CD8-positive, alpha-beta memory T cell (primary cell): ENCODE data around the gene PLA2G15. TPM values are rescaled to one million over a fixed set of nuclear protein-coding genes. Genes with fewer than 3 reads are reported as not detected.

Experiments used
- CTCF ChIA-PET: fragments of 350-600 bp; sonication (Branson Sonifier 250); formaldehyde crosslinking; loops from one replicate; lab custom pipeline; 2021; ENCODE audit warnings: antibody characterized with exemption; lab: Charles Lee
- POLR2A ChIA-PET: fragments of 350-600 bp; sonication (Branson Sonifier 250); formaldehyde crosslinking; loops from one replicate; lab custom pipeline; 2021; ENCODE audit warnings: antibody characterized with exemption; lab: Charles Lee
- DNase-seq, 5 donors: peaks; one replicate each; pipeline versions ENCODE4 v3.0.0 to v3.0.0-alpha.2; 2020 to 2022; ENCODE audit warnings: mixed read lengths in 1 of 5
- H3K27ac ChIP-seq: one replicate; pipeline ENCODE4 v1.7.0; 2013; ENCODE audit warnings: low read depth, mild to moderate bottlenecking, low read length, moderate library complexity
- H3K27me3 ChIP-seq: 2 replicates; pipeline ENCODE4 v1.7.0; 2013; ENCODE audit warnings: low read length, mild to moderate bottlenecking; ENCODE audit not compliant: insufficient read depth, poor library complexity, severe bottlenecking
- H3K36me3 ChIP-seq: 2 replicates; pipeline ENCODE4 v1.7.0; 2013; ENCODE audit warnings: mild to moderate bottlenecking, low read length, moderate library complexity; ENCODE audit not compliant: insufficient read depth
- H3K4me1 ChIP-seq: 2 replicates; pipeline ENCODE4 v1.7.0; 2013; ENCODE audit warnings: mild to moderate bottlenecking, low read length, moderate library complexity; ENCODE audit not compliant: insufficient read depth
- H3K4me3 ChIP-seq: 2 replicates; pipeline ENCODE4 v1.7.0; 2013; ENCODE audit warnings: mild to moderate bottlenecking, low read length
- H3K9me3 ChIP-seq: 2 replicates; pipeline ENCODE4 v1.7.0; 2013; ENCODE audit warnings: mild to moderate bottlenecking, low read length
- H3K27ac Mint-ChIP-seq, 8 donors: one replicate each; pipeline ENCODE4 v1.8.0; 2020 to 2021; ENCODE audit warnings: mixed read lengths in 8 of 8, mild to moderate bottlenecking in 6 of 8, inconsistent platforms in 3 of 8, moderate library complexity in 3 of 8
- H3K27me3 Mint-ChIP-seq, 2 donors: one replicate each; pipeline ENCODE4 v1.8.0; 2020 to 2021; ENCODE audit warnings: mixed read lengths in 2 of 2, mild to moderate bottlenecking in 1 of 2, moderate library complexity in 1 of 2
- H3K36me3 Mint-ChIP-seq, 3 donors: one replicate each; pipeline ENCODE4 v1.8.0; 2020 to 2021; ENCODE audit warnings: mixed read lengths in 3 of 3, inconsistent platforms in 1 of 3, mild to moderate bottlenecking in 1 of 3
- H3K4me1 Mint-ChIP-seq, 3 donors: one replicate each; pipeline ENCODE4 v1.8.0; 2020 to 2021; ENCODE audit warnings: mixed read lengths in 3 of 3, inconsistent platforms in 1 of 3, mild to moderate bottlenecking in 1 of 3
- H3K4me3 Mint-ChIP-seq, 7 donors: one replicate each; pipeline ENCODE4 v1.8.0; 2020 to 2021; ENCODE audit warnings: mixed read lengths in 7 of 7, mild to moderate bottlenecking in 6 of 7, moderate library complexity in 4 of 7, inconsistent platforms in 2 of 7
- H3K9me3 Mint-ChIP-seq, 5 donors: one replicate each; pipeline ENCODE4 v1.8.0; 2020 to 2022; ENCODE audit warnings: mixed read lengths in 5 of 5, mild to moderate bottlenecking in 3 of 5, moderate library complexity in 2 of 5, inconsistent platforms in 1 of 5
- polyA plus RNA-seq: library from polyadenylated mRNA; unstranded; fragments of 300-500 nt; fragmentation: Illumina TruSeq; gene quantifications from one replicate; pipeline ENCODE4 v1.2.3, GENCODE V29; 2021
- total RNA-seq, 2 experiments: library from RNA; stranded (reverse); gene quantifications; one replicate each; pipeline ENCODE4 v1.2.3, GENCODE V29; 2021

PLA2G15 gene
- total and polyA plus RNA-seq, 3 experiments from 2014 or later = 9.0 to 11.0 (median 9.4) TPM

DNA sequence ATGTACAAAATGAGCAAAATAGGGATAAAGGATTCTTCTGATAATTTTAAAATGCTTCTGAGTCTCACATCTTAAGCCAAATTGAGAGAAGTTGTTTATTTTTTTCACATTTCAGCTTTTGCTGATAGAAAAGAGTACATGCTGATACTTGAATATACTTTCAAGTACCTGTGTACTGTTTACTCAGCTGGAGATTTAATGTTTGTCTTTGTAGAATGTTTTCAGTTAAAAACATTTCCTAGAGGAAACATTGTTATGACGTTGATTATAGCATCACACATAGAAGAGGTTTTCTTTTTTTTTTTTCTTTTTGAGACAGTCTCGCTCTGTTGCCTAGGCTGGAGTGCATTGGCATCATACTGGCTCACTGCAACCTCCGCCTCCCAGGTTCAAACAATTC is 28.9 kb upstream of the PLA2G15 start:
- Mint-ChIP-seq H3K4me3 (no peak overlapping the region), H3K36me3 (peaks cover 0 to 52% (median 7%) of the 10 kb centered on the region in 3 donors), H3K27ac (peak overlapping the region; percentile 12 to 76 (median 58)), H3K4me1 (peaks cover 31 to 37% (median 32%) of the 10 kb centered on the region in 3 donors), H3K27me3 (no peaks in the 10 kb centered on the region), H3K9me3 (no peaks in the 10 kb centered on the region)
- POLR2A ChIA-PET = interaction anchor here (0.6 kb wide), 1 partner anchor 110 kb away, joined by 3 read pairs; no protein-coding TSS in a partner anchor
- peaks cover 7% of the 10 kb centered on the region for H3K4me1 ChIP-seq
- DNase-seq = no peak
- H3K27ac ChIP-seq = no peak overlapping the region
- CTCF ChIA-PET = interaction anchor here (0.9 to 1.9 kb wide), 2 partner anchors 14 to 123 kb away, joined by 3 to 5 read pairs; no protein-coding TSS in a partner anchor
- H3K27me3 ChIP-seq = no peaks in the 10 kb centered on the region
- no peaks in the 10 kb centered on the region for H3K9me3 ChIP-seq
- H3K36me3 ChIP-seq = peaks cover 5% of the 10 kb centered on the region
- H3K4me3 ChIP-seq = no peak overlapping the region

DNA sequence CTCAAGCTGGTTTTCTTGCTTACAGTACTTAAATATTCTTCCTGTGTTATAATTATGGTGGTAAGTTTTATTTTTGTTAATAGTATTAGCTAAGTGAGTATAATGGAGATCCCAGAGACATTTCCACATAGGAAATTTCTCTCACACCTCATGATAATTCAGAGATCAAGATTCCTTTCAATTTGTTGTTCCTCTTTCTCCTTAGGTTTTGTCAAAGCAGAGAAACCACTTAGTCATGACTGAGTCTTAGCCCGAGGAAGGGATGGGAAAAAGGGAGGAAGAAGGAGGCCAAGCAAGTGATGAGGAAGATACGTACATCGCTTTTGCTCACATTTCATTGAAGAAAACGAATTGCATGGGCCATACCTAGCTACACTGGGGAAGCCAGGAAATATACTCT is 27.7 kb upstream of the PLA2G15 start:
- H3K27me3 Mint-ChIP-seq = no peaks in the 10 kb centered on the region
- peaks cover 0 to 56% (median 7%) of the 10 kb centered on the region in 3 donors for H3K36me3 Mint-ChIP-seq
- ChIA-PET POLR2A (interaction anchor here (0.6 kb wide), 1 partner anchor 25 kb away, joined by 10 read pairs; no protein-coding TSS in a partner anchor), CTCF (no interaction called here)
- no peak for DNase-seq
- Histone ChIP-seq H3K9me3 (no peaks in the 10 kb centered on the region), H3K36me3 (peaks cover 12% of the 10 kb centered on the region), H3K4me3 (no peak overlapping the region), H3K27ac (no peak overlapping the region), H3K27me3 (no peaks in the 10 kb centered on the region), H3K4me1 (no peaks in the 10 kb centered on the region)
- peak overlapping the region in 1 of 7 donors; percentile 23 for H3K4me3 Mint-ChIP-seq
- peak overlapping the region in 7 of 8 donors; percentile 20 to 91 (median 55) for H3K27ac Mint-ChIP-seq
- H3K4me1 Mint-ChIP-seq = peaks cover 21 to 30% (median 24%) of the 10 kb centered on the region in 3 donors
- no peaks in the 10 kb centered on the region for H3K9me3 Mint-ChIP-seq

DNA sequence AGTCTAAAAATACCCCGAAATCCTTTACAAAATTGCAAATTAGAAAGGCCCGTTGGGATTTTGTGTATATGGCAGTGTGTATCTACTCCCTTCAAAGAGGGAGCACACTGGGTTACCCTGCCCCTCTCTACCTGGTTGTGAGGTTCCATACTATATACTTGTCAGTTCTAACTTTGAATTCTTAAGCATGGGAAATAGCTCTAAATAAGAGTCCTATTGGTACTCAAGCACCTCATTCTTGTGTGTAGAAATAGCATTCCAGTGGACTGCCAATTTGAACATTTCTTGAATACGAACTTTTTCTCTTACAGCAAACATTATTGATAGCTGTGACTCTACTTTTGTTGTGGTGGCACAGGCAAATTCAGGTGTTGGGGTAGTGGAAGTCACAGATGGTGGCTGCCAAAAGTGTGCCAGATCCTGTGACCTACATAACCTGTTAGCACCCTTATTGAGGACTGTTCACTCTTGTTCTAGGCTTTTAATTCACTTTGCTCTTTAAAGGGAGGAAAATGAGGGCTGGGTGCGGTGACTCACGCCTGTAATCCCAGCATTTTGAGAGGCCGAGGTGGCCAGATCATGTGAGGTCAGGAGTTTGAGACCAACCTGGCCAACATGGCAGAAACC is 25.3 kb upstream of the PLA2G15 start:
- POLR2A ChIA-PET = no interaction called here
- Mint-ChIP-seq H3K9me3 (no peaks in the 10 kb centered on the region), H3K27me3 (no peaks in the 10 kb centered on the region), H3K36me3 (peaks cover 0 to 53% (median 7%) of the 10 kb centered on the region in 3 donors), H3K27ac (peak overlapping the region in 7 of 8 donors; percentile 70 to 94 (median 84)), H3K4me1 (peaks cover 14 to 26% (median 22%) of the 10 kb centered on the region in 3 donors), H3K4me3 (peak overlapping the region in 5 of 7 donors; percentile 8 to 70 (median 60))
- no peak overlapping the region for H3K27ac ChIP-seq
- no peaks in the 10 kb centered on the region for H3K4me1 ChIP-seq
- no peak overlapping the region for H3K4me3 ChIP-seq
- DNase-seq = no peak
- peaks cover 16% of the 10 kb centered on the region for H3K36me3 ChIP-seq
- CTCF ChIA-PET = interaction anchor here (1.2 kb wide), 2 partner anchors 8 to 14 kb away, joined by 3 read pairs; no protein-coding TSS in a partner anchor
- H3K27me3 ChIP-seq = no peaks in the 10 kb centered on the region
- no peaks in the 10 kb centered on the region for H3K9me3 ChIP-seq

DNA sequence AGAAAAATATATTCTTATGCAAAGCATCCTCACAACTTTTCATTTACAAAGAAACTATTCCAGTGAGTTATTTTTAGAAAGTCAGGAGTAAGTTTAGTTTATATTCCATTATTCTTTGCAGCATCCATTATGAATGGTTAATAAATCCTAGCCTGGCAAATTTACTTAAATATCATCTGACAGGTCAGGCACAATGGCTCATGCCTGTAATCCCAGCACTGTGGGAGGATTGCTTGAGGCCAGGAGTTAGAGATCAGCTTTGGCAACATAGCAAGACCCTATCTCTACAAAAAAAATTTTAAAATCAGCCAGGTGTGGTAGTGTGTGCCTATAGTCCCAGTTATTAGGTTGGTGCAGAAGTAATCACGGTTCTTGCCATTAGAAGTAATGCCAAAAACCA is 22.1 kb upstream of the PLA2G15 start:
- Mint-ChIP-seq H3K9me3 (no peaks in the 10 kb centered on the region), H3K4me3 (no peak overlapping the region), H3K36me3 (peaks cover 0 to 59% (median 2%) of the 10 kb centered on the region in 3 donors), H3K27ac (peak overlapping the region in 3 of 8 donors; percentile 9 to 78 (median 22)), H3K27me3 (no peaks in the 10 kb centered on the region), H3K4me1 (peaks cover 29 to 44% (median 33%) of the 10 kb centered on the region in 3 donors)
- Histone ChIP-seq H3K9me3 (no peaks in the 10 kb centered on the region), H3K27me3 (no peaks in the 10 kb centered on the region), H3K27ac (no peak overlapping the region), H3K36me3 (peaks cover 16% of the 10 kb centered on the region), H3K4me3 (no peak overlapping the region), H3K4me1 (peaks cover 22% of the 10 kb centered on the region)
- DNase-seq = no peak
- ChIA-PET CTCF (no interaction called here), POLR2A (no interaction called here)

DNA sequence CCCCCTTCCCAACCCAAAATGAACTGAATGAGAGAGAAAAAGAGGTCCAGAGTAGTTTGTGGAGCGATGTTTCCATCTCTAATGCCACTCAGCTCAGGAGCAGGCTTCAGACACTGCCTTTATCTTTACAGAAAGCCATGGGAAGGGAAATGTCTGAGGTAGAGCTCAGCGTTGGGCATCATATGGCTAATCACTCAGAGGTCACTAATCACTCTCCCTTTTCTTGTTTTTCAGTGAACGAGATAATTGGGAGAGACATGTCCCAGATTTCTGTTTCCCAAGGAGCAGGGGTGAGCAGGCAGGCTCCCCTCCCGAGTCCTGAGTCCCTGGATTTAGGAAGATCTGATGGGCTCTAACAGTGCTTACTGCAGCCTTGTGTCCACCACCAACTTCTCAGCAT is 19.1 kb upstream of the PLA2G15 start:
- Histone ChIP-seq H3K9me3 (no peaks in the 10 kb centered on the region), H3K36me3 (peaks cover 15% of the 10 kb centered on the region), H3K27me3 (no peaks in the 10 kb centered on the region), H3K27ac (no peak overlapping the region), H3K4me3 (no peak overlapping the region), H3K4me1 (peaks cover 32% of the 10 kb centered on the region)
- peak overlapping the region in 5 of 8 donors; percentile 14 to 77 (median 47) for H3K27ac Mint-ChIP-seq
- H3K9me3 Mint-ChIP-seq = no peaks in the 10 kb centered on the region
- H3K4me3 Mint-ChIP-seq = no peak overlapping the region
- H3K36me3 Mint-ChIP-seq = peaks cover 0 to 65% (median under 1%) of the 10 kb centered on the region in 3 donors
- DNase-seq = no peak
- POLR2A ChIA-PET = no interaction called here
- peaks cover 24 to 47% (median 42%) of the 10 kb centered on the region in 3 donors for H3K4me1 Mint-ChIP-seq
- CTCF ChIA-PET = interaction anchor here (2.9 kb wide), 1 partner anchor 12 kb away, joined by 12 read pairs; no protein-coding TSS in a partner anchor
- H3K27me3 Mint-ChIP-seq = peaks cover 0 to 3% of the 10 kb centered on the region in 2 donors

DNA sequence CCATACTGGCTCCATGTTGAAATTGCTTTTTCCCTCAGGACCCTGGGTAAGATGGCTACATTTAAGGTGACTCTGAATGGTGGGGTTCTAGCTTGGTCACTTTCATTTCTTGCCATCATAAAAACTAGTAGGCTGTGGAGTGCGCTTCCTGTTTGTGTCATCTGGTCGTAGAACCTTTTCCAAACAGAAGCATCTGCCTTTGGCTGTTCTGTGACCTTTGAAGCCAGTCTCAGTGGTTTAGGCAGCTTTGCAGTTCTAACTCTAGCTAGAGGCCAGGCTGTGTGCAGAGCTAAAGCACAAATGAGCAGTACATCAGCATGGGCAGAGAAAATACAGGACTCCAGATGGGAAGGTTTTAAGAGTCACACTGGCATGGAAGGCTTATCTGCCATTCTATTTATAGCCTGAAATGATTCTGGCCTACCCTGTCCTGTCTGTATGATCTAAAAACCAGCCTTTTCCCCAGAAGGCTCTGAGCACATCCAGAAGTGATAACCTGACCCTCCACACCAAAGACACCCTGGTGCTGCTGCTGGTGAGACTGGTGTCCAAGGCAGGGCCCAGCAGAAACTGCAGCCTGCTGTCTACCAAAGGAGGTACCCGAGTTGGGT is 17.9 kb upstream of the PLA2G15 start:
- Histone ChIP-seq H3K4me1 (peaks cover 32% of the 10 kb centered on the region), H3K27me3 (no peaks in the 10 kb centered on the region), H3K4me3 (no peak overlapping the region), H3K9me3 (no peaks in the 10 kb centered on the region), H3K27ac (no peak overlapping the region), H3K36me3 (peaks cover 10% of the 10 kb centered on the region)
- CTCF ChIA-PET = interaction anchor here (0.9 to 2.9 kb wide), 5 partner anchors 8 to 235 kb away, joined by 3 to 12 read pairs (median 3); partner anchors contain the start of gene NFATC3
- peaks cover 0 to 60% (median 0%) of the 10 kb centered on the region in 3 donors for H3K36me3 Mint-ChIP-seq
- H3K27ac Mint-ChIP-seq = peak overlapping the region in 7 of 8 donors; percentile 7 to 77 (median 42)
- peaks cover 0 to 4% of the 10 kb centered on the region in 2 donors for H3K27me3 Mint-ChIP-seq
- H3K9me3 Mint-ChIP-seq = no peaks in the 10 kb centered on the region
- DNase-seq = no peak
- peak overlapping the region in 1 of 7 donors; percentile 2 for H3K4me3 Mint-ChIP-seq
- peaks cover 22 to 42% (median 40%) of the 10 kb centered on the region in 3 donors for H3K4me1 Mint-ChIP-seq
- POLR2A ChIA-PET = no interaction called here

DNA sequence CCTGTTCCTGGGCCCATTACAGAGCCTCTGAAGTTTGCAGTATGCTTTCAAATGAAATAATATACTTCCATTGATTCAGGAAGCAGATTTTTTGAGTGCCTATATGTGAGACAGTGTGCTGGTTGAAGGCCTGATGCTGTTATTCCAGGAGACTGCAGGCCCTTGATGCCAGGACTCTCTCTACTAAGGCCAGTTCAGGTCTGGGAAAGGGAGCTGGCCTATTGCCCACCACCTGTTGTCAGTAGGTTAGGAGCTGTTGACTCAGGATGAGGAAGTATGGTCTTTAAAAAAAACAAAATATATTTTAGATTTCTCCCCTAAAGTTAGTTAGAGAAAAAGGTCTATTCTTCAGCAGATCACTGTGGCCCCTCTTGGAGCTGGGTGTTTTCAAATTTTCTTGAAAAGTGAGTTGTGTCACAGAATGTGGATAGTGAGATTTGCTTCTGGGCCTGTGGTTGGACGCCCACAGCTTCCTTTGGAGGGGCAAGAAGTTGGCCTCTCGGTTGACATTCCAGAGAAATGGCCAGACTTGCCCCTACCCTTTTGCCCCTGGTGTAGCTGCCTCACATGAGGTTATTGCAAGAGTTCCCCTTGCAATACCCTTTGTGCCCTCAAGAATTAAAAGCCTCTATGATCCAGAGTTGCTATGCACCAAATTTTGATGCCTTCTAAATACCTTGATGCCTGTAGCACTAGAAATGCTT is 17.2 kb upstream of the PLA2G15 start:
- POLR2A ChIA-PET = interaction anchor here (1.5 kb wide), 1 partner anchor 135 kb away, joined by 7 read pairs; no protein-coding TSS in a partner anchor
- peaks cover 4% of the 10 kb centered on the region for H3K36me3 ChIP-seq

More for the DNA sequence above, 17.2 kb upstream of the PLA2G15 start:
- Histone ChIP-seq H3K4me3 (no peak overlapping the region), H3K27me3 (no peaks in the 10 kb centered on the region), H3K9me3 (no peaks in the 10 kb centered on the region), H3K4me1 (peaks cover 32% of the 10 kb centered on the region), H3K27ac (no peak overlapping the region)
- Mint-ChIP-seq H3K4me1 (peaks cover 22 to 40% (median 39%) of the 10 kb centered on the region in 3 donors), H3K27ac (peak overlapping the region in 7 of 8 donors; percentile 38 to 85 (median 74)), H3K36me3 (peaks cover 0 to 54% (median 0%) of the 10 kb centered on the region in 3 donors), H3K4me3 (peak overlapping the region in 2 of 7 donors; percentile 10 to 46), H3K9me3 (no peaks in the 10 kb centered on the region), H3K27me3 (peaks cover 0 to 4% of the 10 kb centered on the region in 2 donors)
- CTCF ChIA-PET = interaction anchor here (0.7 to 2.9 kb wide), 14 partner anchors 9 to 707 kb away, joined by 3 to 12 read pairs (median 4); partner anchors contain the start of genes PRMT7 and SLC7A6OS
- no peak for DNase-seq
